ENCODE data around the gene TEX29. TPM values are rescaled to one million over a fixed set of nuclear protein-coding genes. Genes with fewer than 3 reads are reported as not detected.

Gene TEX29
- polyA plus RNA-seq, 1 of the 3 experiments (the other 2 are of a cell fraction) = 0.18 TPM

DNA sequence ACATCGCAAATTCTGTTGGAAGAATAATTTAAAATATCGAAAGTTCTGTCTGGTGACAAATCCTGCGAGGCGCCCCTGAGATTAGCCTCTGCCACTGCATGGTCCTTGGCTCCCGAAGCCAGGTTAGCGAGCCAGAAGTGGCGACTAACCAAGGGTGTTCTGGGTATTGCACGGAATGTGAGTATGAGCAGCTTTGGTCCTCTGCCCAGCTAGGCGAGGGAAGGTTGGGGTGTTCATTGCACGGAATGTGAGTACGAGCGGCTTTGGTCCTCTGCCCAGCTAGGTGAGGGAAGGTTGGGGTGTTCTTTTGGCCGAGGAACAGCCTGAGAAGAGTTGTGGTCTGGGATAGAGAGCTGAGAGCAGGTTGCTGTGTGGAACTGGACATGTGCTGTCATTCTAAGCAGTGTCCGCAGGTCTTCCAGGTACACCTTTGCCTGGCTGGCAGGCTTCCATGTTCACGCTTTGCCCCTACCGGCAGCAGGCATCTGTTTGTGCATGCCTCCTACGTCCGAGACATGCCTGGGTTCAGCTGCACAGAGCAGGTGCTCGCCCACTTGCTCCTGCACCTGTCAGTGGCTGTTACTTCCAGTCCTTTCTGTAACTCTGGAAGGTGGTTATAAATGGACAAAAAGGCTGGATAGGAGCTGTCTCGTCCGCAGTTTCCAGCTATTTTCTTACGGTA lies 18.3 kb upstream of the TEX29 start:
- POLR2A ChIA-PET = no interaction called here

DNA sequence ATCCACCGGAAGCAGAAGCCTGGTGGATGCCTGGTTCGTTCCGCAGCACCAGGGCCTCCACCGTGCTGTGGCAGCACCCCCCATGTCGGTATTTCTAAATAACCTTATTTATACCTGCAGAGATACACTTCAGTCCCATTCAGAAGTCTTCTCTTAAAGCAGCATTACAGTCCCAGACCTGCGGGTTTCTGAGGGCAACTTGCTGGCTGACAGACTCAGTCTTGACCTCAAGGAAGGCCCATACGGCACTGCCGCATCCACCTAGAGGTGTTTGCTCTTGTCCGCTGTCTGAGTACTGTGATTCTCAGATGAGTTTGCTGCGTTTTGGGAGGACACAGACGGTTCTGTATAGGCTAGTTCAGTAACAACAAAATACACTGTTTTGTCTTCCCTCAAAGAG lies 16.9 kb upstream of the TEX29 start:
- DNase-seq = no peak
- H2AFZ ChIP-seq (ENCODE audit: low read depth) = no peak overlapping the region
- H3K9me2 ChIP-seq = no peaks in the 10 kb centered on the region
- no peaks in the 10 kb centered on the region for H4K20me1 ChIP-seq (ENCODE audit: insufficient read depth)
- no peak overlapping the region for H3K4me3 ChIP-seq (ENCODE audit: low read depth in 2 of 2, low read length in 1 of 2)
- no peak overlapping the region for H3K4me2 ChIP-seq
- no peaks in the 10 kb centered on the region for H3K79me2 ChIP-seq (ENCODE audit: insufficient read depth)
- H3K4me1 ChIP-seq (ENCODE audit: control insufficient read depth in 1 of 2, insufficient read depth in 2 of 2, low read depth in 1 of 2, low read length in 1 of 2) = no peaks in the 10 kb centered on the region
- no peaks in the 10 kb centered on the region for H3F3A ChIP-seq (replicated peaks; ENCODE audit: insufficient read depth)
- H3K27ac ChIP-seq (ENCODE audit: low read depth in 2 of 2, low read length in 1 of 2) = no peak overlapping the region
- WGBS (ENCODE audit: low lambda C conversion rate) = 97% methylated on average over 11 of the region's 11 CpGs
- peaks cover 55 to 65% of the 10 kb centered on the region in 2 experiments for H3K36me3 ChIP-seq (replicated peaks in 1 of 2; ENCODE audit: control insufficient read depth in 1 of 2, insufficient read depth in 2 of 2, low read length in 1 of 2)
- H3K9me3 ChIP-seq = no peaks in the 10 kb centered on the region
- no peak overlapping the region for H3K9ac ChIP-seq
- POLR2A ChIA-PET = no interaction called here
- TF ChIP-seq SMC3 (IDR thresholded peaks at IDR 0.05; ENCODE audit: low read depth, low read length) (no peak), YY1 (IDR thresholded peaks at IDR 0.05; ENCODE audit: low read depth) (no peak), GABPA (IDR thresholded peaks at IDR 0.05; ENCODE audit: low read depth) (no peak), FOSL2 (IDR thresholded peaks at IDR 0.05; ENCODE audit: borderline replicate concordance, low read depth) (no peak), EP300 (IDR thresholded peaks at IDR 0.05; ENCODE audit: borderline replicate concordance in 1 of 2, low read depth in 1 of 2, low read length in 1 of 2) (no peak)
- TF ChIP-seq, protein P1, sequence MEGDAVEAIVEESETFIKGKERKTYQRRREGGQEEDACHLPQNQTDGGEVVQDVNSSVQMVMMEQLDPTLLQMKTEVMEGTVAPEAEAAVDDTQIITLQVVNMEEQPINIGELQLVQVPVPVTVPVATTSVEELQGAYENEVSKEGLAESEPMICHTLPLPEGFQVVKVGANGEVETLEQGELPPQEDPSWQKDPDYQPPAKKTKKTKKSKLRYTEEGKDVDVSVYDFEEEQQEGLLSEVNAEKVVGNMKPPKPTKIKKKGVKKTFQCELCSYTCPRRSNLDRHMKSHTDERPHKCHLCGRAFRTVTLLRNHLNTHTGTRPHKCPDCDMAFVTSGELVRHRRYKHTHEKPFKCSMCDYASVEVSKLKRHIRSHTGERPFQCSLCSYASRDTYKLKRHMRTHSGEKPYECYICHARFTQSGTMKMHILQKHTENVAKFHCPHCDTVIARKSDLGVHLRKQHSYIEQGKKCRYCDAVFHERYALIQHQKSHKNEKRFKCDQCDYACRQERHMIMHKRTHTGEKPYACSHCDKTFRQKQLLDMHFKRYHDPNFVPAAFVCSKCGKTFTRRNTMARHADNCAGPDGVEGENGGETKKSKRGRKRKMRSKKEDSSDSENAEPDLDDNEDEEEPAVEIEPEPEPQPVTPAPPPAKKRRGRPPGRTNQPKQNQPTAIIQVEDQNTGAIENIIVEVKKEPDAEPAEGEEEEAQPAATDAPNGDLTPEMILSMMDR (IDR thresholded peaks at IDR 0.05) = no peak
- TF ChIP-seq, protein P2, sequence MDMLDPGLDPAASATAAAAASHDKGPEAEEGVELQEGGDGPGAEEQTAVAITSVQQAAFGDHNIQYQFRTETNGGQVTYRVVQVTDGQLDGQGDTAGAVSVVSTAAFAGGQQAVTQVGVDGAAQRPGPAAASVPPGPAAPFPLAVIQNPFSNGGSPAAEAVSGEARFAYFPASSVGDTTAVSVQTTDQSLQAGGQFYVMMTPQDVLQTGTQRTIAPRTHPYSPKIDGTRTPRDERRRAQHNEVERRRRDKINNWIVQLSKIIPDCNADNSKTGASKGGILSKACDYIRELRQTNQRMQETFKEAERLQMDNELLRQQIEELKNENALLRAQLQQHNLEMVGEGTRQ (IDR thresholded peaks at IDR 0.05; ENCODE audit: borderline replicate concordance, low read depth, low read length) = no peak
- no peaks in the 10 kb centered on the region for H3K27me3 ChIP-seq (ENCODE audit: insufficient read depth)
- CTCF ChIA-PET = no interaction called here

More for the DNA sequence above, 18.3 kb upstream of the TEX29 start:
- Histone ChIP-seq H3K4me1 (ENCODE audit: control insufficient read depth in 1 of 2, insufficient read depth in 2 of 2, low read depth in 1 of 2, low read length in 1 of 2) (no peaks in the 10 kb centered on the region), H3K4me3 (ENCODE audit: low read depth in 2 of 2, low read length in 1 of 2) (no peak overlapping the region), H3K27me3 (ENCODE audit: insufficient read depth) (no peaks in the 10 kb centered on the region), H2AFZ (ENCODE audit: low read depth) (no peak overlapping the region), H3K9me2 (no peaks in the 10 kb centered on the region), H3K27ac (ENCODE audit: low read depth in 2 of 2, low read length in 1 of 2) (no peak overlapping the region), H3K36me3 (replicated peaks in 1 of 2; ENCODE audit: control insufficient read depth in 1 of 2, insufficient read depth in 2 of 2, low read length in 1 of 2) (peaks cover 48 to 77% of the 10 kb centered on the region in 2 experiments), H3K79me2 (ENCODE audit: insufficient read depth) (no peaks in the 10 kb centered on the region), H3F3A (replicated peaks; ENCODE audit: insufficient read depth) (no peaks in the 10 kb centered on the region), H3K4me2 (no peak overlapping the region), H4K20me1 (ENCODE audit: insufficient read depth) (no peaks in the 10 kb centered on the region), H3K9me3 (no peaks in the 10 kb centered on the region), H3K9ac (no peak overlapping the region)
- 93% methylated on average over 21 of the region's 22 CpGs for WGBS (ENCODE audit: low lambda C conversion rate)
- DNase-seq = no peak
- CTCF ChIA-PET = no interaction called here
- TF ChIP-seq EP300 (IDR thresholded peaks at IDR 0.05; ENCODE audit: borderline replicate concordance in 1 of 2, low read depth in 1 of 2, low read length in 1 of 2) (no peak), TCF12 (IDR thresholded peaks at IDR 0.05) (no peak), RXRA (IDR thresholded peaks at IDR 0.05; ENCODE audit: borderline replicate concordance, low read depth) (no peak), EZH2phosphoT487 (IDR thresholded peaks at IDR 0.05; ENCODE audit: borderline replicate concordance, low read depth) (no peak), CHD2 (IDR thresholded peaks at IDR 0.05; ENCODE audit: low read length, partially characterized antibody) (no peak)
- TF ChIP-seq, protein P2 (IDR thresholded peaks at IDR 0.05; ENCODE audit: borderline replicate concordance, low read depth, low read length) = no peak

Measured in SK-N-SH (cell line).